ENCODE measurements around the gene ELFN1. TPM values are rescaled to one million over a fixed set of nuclear protein-coding genes. Genes with fewer than 3 reads are reported as not detected.

ELFN1 gene
- total RNA-seq, 2 donors from 2014 or later, result 0.11 TPM; not detected in 1

DNA sequence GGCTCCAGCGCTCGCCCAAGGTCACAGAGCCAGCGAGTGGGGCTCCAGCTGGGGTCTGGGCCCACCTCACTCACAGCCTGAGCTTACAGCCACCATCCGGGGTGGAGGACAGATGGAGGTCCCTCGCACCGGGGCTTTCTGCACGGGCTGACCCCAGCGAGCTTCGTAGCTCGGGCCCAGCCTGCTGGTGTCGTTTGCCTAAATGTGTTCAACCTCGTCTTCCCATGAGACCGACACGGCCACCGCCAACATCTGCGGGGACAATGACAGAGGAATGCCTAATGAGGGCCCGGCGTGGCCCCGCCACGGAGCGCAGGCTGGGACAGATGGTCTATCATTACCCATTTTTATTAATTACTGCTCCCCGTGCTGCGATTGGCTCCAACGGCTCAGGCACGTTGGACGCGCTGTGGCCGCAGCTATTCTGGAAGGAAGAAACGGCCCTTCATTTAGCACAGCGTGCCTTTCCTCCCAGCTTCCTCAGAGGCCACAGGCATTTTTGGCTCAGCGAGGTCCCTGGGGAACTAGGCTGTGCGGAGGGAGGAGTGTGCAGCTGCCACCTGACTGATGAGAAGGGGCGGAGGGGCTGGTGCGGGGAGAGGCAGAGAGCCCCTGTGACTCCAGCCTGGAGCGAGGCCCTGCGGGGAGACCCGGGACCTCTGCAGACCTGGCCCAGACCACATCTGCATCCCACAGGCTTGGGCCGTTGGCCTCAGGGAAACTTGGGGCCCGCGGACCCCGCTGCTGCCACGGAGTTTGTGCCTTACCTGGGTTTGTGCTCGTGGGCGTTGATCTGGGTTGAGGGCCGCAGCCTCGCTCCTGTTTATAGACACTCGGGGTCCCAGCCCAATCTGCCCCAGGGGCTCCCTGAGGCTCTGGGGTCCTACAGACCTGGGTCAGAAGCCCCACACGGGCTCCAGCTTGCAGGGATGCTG is 22.9 kb upstream of the ELFN1 start:
- no peak for DNase-seq (ENCODE audit: low spot score)
- Mint-ChIP-seq H3K36me3 (no peaks in the 10 kb centered on the region), H3K27ac (no peak overlapping the region), H3K4me3 (no peak overlapping the region), H3K9me3 (no peaks in the 10 kb centered on the region), H3K4me1 (ENCODE audit: low read depth in 2 of 2) (no peaks in the 10 kb centered on the region), H3K27me3 (peaks cover 5 to 20% of the 10 kb centered on the region in 2 donors)
- ATAC-seq, result no peak

DNA sequence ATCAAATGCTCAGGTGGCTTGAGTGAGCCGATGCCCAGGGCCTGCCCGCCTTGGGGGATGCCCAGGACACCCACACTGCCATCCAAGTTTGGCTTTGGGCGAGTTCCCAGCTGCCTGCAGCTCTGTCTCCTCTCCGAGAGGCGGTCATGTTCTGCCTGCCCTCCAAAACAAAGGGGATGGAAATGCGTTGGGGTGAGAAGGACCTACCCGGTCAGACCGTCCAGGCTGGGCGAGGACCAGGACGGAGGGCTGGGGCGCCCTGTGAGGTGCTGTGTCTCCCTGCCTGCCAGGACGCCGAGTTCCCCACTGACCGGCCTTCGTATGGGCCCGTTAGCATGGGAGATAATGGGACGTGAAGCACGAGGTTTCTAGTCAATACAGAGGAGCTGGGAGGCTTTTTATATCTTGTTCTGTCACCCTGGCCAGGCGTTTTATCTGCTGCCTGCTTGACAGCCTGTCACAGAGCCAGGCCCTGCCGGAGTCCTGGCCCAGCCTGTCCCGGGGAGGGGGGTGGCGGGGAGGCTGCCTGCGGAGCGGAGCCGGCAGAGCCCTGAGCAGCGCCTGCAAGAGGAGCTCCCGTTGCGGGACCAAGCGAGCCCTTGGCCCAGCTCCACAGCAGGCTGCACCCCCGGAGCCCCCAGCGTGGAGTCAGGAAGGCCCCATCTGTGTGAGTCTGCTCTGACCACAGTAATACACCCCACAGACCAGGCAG is 22.0 kb upstream of the ELFN1 start:
- Mint-ChIP-seq H3K36me3 (no peaks in the 10 kb centered on the region), H3K27ac (no peak overlapping the region), H3K4me1 (ENCODE audit: low read depth in 2 of 2) (no peaks in the 10 kb centered on the region), H3K27me3 (peaks cover 1 to 16% of the 10 kb centered on the region in 2 donors), H3K4me3 (no peak overlapping the region), H3K9me3 (no peaks in the 10 kb centered on the region)
- DNase-seq (ENCODE audit: low spot score), result no peak
- ATAC-seq, result no peak

DNA sequence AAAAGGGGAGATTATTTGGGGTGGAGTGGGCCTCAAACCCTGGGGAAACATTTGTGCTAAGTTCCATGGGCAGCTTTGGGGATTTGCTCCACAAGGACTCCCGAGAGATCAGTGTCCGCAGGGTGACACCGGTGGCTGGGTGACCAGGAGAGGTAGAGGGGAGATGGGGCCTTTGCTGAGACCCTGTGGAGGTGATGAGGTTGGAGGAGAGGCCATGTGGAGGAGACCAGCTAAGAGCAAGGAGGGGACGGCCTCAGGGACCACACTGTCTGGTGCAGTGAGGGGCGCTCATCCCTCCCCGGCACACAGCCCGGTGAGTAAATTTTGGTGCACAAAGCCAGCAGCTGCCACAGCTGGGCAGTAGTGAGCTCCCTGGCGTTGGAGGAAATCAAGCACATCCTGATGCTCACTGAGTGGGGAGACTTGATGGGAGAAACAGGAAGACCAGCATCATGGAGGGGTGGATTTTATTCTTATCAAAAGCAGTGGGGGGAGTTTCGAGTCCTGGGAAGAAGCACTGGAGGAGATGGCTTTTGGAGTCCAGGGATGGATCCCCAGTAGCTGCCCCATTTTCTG is 20.2 kb upstream of the ELFN1 start:
- Mint-ChIP-seq H3K9me3 (no peaks in the 10 kb centered on the region), H3K36me3 (no peaks in the 10 kb centered on the region), H3K27ac (no peak overlapping the region), H3K27me3 (peaks cover 0 to 13% of the 10 kb centered on the region in 2 donors), H3K4me1 (ENCODE audit: low read depth in 2 of 2) (no peaks in the 10 kb centered on the region), H3K4me3 (no peak overlapping the region)
- no peak for DNase-seq (ENCODE audit: low spot score)
- ATAC-seq, result no peak

DNA sequence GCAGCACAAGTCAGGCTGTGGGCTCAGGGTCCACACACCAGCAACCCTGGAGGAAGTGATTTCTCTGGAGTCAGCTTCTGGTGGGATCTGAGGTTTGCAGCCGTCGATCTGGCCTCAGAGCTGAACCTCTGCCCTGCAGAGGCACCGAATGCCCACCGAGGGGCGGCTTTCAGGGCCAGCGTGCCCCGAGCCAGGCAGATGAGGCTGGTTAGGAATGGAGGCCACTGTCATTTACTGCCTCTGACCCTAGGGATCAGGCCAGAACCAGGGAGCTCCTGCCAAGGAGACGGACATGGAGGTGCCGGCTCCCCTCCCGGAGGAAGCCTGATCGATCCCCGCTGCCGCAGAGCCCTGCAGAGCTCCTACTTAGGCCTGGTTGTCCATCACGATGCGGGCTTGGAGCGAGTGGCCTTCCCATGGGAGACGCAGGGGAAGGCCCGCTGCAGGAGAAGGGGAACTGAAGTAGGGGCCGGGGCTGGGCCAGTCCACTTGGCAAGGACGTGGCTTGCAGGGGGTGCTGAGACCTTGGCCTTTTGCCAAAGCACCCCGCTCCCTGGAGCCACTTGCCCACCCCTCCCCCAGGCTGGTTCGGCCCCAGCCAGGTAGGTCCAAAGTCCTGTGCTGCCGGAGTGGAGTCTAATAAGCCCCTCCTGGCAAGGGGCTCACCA is 19.6 kb upstream of the ELFN1 start:
- Mint-ChIP-seq H3K4me3 (no peak overlapping the region), H3K27me3 (peaks cover 0 to 13% of the 10 kb centered on the region in 2 donors), H3K36me3 (no peaks in the 10 kb centered on the region), H3K27ac (no peak overlapping the region), H3K9me3 (no peaks in the 10 kb centered on the region), H3K4me1 (ENCODE audit: low read depth in 2 of 2) (no peaks in the 10 kb centered on the region)
- DNase-seq (ENCODE audit: low spot score) (no peak), ATAC-seq (no peak)

DNA sequence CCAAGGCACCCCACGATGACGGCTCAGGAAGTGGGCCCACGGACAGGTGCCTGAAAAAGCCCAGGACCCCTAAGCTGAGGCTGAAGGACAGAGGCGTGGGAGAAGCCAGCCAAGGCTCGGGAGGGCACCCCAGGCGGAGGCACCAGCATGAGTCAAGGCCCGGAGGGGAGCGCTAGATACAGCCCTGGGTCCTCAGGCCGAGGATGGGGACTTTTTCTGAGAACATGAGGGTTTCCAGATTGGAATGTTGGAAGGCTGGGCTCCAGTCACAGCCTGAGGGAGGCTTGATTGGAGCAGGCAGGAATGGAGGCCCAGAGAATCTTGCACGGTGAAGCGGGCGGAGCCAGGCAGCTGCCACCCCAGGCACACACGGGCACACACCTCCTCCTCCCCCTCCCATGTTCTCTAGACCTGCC is 19.0 kb upstream of the ELFN1 start:
- no peaks in the 10 kb centered on the region for H3K4me1 Mint-ChIP-seq (ENCODE audit: low read depth in 2 of 2)
- ATAC-seq, result no peak
- H3K4me3 Mint-ChIP-seq, result no peak overlapping the region
- no peaks in the 10 kb centered on the region for H3K36me3 Mint-ChIP-seq
- H3K9me3 Mint-ChIP-seq, result no peaks in the 10 kb centered on the region
- no peak overlapping the region for H3K27ac Mint-ChIP-seq
- DNase-seq (ENCODE audit: low spot score), result no peak
- H3K27me3 Mint-ChIP-seq, result peaks cover 1 to 13% of the 10 kb centered on the region in 2 donors

DNA sequence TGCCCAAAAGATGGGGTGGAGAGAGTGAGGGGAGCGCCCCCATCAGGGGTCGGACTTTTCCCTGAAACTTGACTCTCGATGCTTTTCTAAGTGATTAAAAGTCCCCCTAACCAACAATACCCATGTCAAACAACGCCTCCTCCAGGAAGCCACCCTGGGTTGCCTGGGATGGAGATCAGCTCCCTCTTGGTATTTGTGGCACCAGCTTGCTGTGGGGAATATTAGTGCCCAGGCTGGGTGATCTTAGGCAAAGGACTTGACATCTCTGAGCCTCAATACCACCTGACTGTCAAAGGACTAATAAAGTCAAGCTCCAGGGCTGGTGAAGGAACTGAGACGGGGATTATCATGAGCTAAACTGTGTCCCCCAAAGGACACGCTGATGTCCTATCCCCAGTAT is 18.2 kb upstream of the ELFN1 start:
- ATAC-seq (no peak), DNase-seq (ENCODE audit: low spot score) (no peak)
- Mint-ChIP-seq H3K36me3 (no peaks in the 10 kb centered on the region), H3K27ac (no peak overlapping the region), H3K9me3 (no peaks in the 10 kb centered on the region), H3K4me3 (no peak overlapping the region), H3K4me1 (ENCODE audit: low read depth in 2 of 2) (no peaks in the 10 kb centered on the region), H3K27me3 (peaks cover 7 to 17% of the 10 kb centered on the region in 2 donors)

DNA sequence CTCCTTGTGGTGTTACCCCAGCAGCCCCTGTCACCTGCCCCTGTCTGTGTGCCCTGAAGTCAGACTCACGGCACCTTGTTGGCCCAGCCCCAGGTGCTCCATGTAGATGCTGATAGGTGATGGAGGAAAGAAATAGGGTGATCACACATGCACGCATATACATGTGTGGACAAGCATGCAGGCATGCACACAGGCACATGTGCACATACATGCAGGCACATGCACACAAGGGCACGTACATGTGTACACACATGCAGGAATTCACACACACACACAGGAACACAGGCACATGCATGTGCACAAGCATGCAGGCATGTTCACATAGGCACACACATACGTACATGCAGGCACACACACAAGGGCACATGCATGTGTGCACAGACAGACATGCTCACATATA is 16.6 kb upstream of the ELFN1 start:
- H3K4me3 Mint-ChIP-seq, result no peak overlapping the region

DNA sequence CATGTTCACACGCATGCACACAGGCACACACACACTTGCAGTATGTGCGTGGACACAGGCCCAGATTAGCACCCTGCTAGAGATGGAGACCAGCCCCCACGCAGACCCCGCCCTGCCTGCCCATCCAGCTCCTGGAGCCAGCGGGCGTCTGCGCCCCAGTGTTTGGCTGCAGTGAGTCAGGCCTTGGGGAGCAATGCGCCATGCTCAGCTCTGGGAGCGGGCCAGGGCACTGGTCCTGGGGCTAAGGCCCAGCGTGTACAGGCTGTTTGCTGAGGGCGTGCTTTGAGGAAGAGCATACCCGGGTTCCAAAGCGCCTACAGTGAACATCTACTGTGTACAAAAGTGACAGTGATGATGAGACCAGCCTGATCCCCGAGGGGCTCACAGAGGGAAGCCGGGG is 16.0 kb upstream of the ELFN1 start:
- H3K4me3 Mint-ChIP-seq, result no peak overlapping the region
- peaks cover 14 to 34% of the 10 kb centered on the region in 2 donors for H3K27me3 Mint-ChIP-seq
- no peak for DNase-seq (ENCODE audit: low spot score)
- H3K36me3 Mint-ChIP-seq, result no peaks in the 10 kb centered on the region
- no peak overlapping the region for H3K27ac Mint-ChIP-seq
- no peaks in the 10 kb centered on the region for H3K4me1 Mint-ChIP-seq (ENCODE audit: low read depth in 2 of 2)
- no peaks in the 10 kb centered on the region for H3K9me3 Mint-ChIP-seq
- ATAC-seq, result no peak

More for the DNA sequence above, 16.6 kb upstream of the ELFN1 start:
- Mint-ChIP-seq H3K4me1 (ENCODE audit: low read depth in 2 of 2) (no peaks in the 10 kb centered on the region), H3K9me3 (no peaks in the 10 kb centered on the region), H3K27me3 (peaks cover 11 to 32% of the 10 kb centered on the region in 2 donors), H3K36me3 (no peaks in the 10 kb centered on the region), H3K27ac (no peak overlapping the region)
- ATAC-seq (no peak), DNase-seq (ENCODE audit: low spot score) (no peak)

DNA sequence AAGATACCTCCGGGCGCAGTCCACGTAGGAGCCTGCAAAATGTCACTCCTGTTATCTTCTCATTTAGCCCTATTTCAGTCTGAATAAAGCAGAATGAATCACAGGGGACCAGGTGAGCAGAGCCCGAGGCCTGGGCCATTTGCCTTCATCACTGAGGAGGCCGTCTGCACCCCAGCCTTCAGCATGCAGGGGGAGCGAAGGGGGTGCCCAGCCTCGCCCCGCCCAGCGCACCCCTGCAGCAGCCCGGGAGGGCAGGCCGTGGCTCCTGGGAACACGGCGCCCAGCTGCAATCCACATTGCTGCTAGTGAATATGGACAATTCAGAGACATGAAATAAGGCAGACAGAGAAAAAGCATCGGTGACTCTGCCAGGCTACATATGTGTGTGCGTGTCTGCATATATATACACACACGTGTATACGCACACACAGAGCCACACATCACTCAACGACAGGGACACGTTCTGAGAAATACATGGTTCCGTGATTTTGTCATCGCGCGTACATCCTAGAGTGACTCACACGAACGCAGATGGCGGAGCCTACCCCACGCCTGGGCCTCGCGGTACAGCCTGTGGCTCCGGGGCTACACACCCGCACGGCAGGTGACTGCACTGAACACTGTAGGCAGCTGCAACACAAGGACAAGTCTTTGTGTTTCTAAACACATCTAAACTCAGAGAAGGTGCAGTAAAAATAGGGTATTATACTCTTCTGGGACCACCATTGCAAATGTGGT is 15.2 kb upstream of the ELFN1 start:
- Mint-ChIP-seq H3K9me3 (no peaks in the 10 kb centered on the region), H3K4me1 (ENCODE audit: low read depth in 2 of 2) (no peaks in the 10 kb centered on the region), H3K27ac (no peak overlapping the region), H3K27me3 (peaks cover 14 to 26% of the 10 kb centered on the region in 2 donors), H3K4me3 (no peak overlapping the region), H3K36me3 (no peaks in the 10 kb centered on the region)
- no peak for DNase-seq (ENCODE audit: low spot score)
- ATAC-seq, result no peak

DNA sequence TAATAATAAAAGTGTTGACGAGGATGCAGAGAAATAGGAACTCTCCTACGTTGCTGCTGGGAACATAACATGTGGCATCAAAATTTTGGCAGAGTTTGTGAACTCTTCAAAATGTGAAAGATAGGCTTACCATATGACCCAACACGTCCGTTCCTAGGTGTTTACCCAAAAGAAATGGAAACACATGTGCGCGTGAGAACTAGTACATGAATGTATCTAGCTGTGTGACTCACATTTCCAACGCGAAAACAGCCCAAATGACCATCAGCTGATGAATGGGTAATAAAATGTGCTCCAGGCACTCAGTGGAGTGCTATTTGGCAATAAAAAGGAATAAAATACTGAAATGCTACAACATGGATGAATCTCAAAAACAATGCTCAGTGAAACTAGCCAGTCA is 10.4 kb upstream of the ELFN1 start:
- no peak for ATAC-seq
- Mint-ChIP-seq H3K4me3 (no peak overlapping the region), H3K27me3 (peaks cover 30 to 47% of the 10 kb centered on the region in 2 donors), H3K4me1 (ENCODE audit: low read depth in 2 of 2) (peaks cover 8 to 9% of the 10 kb centered on the region in 2 donors), H3K9me3 (no peaks in the 10 kb centered on the region), H3K27ac (no peak overlapping the region), H3K36me3 (no peaks in the 10 kb centered on the region)
- DNase-seq (ENCODE audit: low spot score), result no peak

DNA sequence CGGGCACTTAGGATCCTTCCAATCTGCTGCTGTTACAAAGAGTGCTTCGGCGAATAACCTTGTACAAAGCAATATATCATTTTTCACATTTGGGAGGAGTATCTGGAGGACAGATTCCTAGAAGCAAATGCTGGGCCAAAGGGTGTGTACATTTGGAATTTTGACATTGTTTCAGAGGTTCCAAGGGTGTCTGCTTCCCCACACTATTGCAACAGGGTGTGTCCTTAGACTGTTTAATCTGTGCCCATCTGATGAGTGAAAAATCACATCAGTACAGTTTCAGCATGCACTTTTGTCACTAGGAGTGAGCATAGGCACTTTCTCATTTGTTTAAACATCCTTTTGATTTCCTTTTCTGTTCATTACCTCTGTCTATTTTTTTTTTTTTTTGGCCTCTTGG is 8.6 kb upstream of the ELFN1 start:
- Mint-ChIP-seq H3K36me3 (no peaks in the 10 kb centered on the region), H3K27me3 (peaks cover 25 to 47% of the 10 kb centered on the region in 2 donors)

DNA sequence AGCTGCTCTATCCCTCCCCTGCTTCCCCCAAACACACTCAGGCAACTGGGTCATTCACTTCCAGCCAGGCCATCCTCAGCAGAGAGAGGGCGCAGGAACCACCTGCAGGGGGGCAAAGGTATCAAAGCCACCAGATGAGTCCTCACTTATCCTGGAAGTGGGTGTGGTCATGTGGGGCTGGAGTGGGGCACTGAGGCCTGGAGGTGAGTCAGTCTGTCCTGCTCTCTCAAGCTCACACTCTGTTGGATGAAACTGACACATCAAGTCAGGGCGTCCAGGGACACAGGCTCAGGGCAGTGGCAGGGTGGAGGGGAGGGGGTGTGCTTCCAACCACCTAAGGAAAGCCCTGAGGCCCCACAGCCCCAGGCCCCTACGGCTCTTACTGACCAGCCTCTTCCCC is 8.0 kb upstream of the ELFN1 start:
- peaks cover 24 to 41% of the 10 kb centered on the region in 2 donors for H3K27me3 Mint-ChIP-seq
- no peak overlapping the region for H3K27ac Mint-ChIP-seq
- ATAC-seq (no peak), DNase-seq (ENCODE audit: low spot score) (peak; percentile 56)
- H3K36me3 Mint-ChIP-seq, result no peaks in the 10 kb centered on the region
- no peaks in the 10 kb centered on the region for H3K9me3 Mint-ChIP-seq
- peaks cover 9 to 10% of the 10 kb centered on the region in 2 donors for H3K4me1 Mint-ChIP-seq (ENCODE audit: low read depth in 2 of 2)
- no peak overlapping the region for H3K4me3 Mint-ChIP-seq

More for the DNA sequence above, 8.6 kb upstream of the ELFN1 start:
- ATAC-seq, result no peak
- no peak for DNase-seq (ENCODE audit: low spot score)
- no peak overlapping the region for H3K4me3 Mint-ChIP-seq
- H3K9me3 Mint-ChIP-seq, result no peaks in the 10 kb centered on the region
- peaks cover 8 to 9% of the 10 kb centered on the region in 2 donors for H3K4me1 Mint-ChIP-seq (ENCODE audit: low read depth in 2 of 2)
- H3K27ac Mint-ChIP-seq, result no peak overlapping the region

DNA sequence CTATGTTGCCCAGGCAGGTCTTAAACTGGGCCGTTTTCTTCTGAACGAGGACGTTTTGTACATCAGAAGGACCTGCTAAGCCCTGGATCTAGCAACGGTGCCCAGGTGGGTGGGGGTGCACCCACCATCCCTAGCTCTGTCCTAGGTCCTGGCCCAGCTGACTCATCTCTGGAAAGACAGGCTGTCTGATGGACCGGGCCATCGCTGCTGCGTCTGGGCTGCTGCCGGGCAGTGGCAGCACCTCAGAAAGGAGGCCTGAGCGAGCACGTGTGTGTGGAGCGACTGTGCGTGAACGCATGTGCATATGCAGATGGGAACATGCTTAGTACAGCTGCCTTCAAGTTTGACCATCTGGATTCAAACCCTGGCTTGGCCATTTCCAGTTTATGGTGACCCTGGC is 7.3 kb upstream of the ELFN1 start:
- no peak for DNase-seq (ENCODE audit: low spot score)
- Mint-ChIP-seq H3K4me3 (no peak overlapping the region), H3K36me3 (no peaks in the 10 kb centered on the region), H3K9me3 (no peaks in the 10 kb centered on the region), H3K27ac (no peak overlapping the region), H3K27me3 (peaks cover 22 to 34% of the 10 kb centered on the region in 2 donors), H3K4me1 (ENCODE audit: low read depth in 2 of 2) (peaks cover 9 to 11% of the 10 kb centered on the region in 2 donors)
- ATAC-seq, result no peak

Measured in natural killer cell treated with Interleukin-12 subunit alpha and Interleukin-12 subunit beta and Interleukin-15 and Interleukin-18, amount 100 ng/mL, for 72 hours (primary cell).